ENCODE results near the gene MYOM1. TPM values are rescaled to one million over a fixed set of nuclear protein-coding genes. Genes with fewer than 3 reads are reported as not detected.

MYOM1 gene
- polyA plus RNA-seq (2012; ENCODE audit: insufficient read length, low read depth): not detected

- TF ChIP-seq POLR2AphosphoS5 (IDR thresholded peaks at IDR 0.05; ENCODE audit: low read depth, low read length) (no peak), FOXP2 (optimal IDR thresholded peaks at IDR 0.05; ENCODE audit: borderline replicate concordance, extremely low read depth, extremely low read length, insufficient read depth) (no peak), SIN3A (IDR thresholded peaks at IDR 0.05; ENCODE audit: borderline replicate concordance, insufficient read depth, low read length) (no peak), TAF1 (IDR thresholded peaks at IDR 0.05; ENCODE audit: borderline replicate concordance, insufficient read depth, low read length) (no peak), REST (IDR thresholded peaks at IDR 0.05; ENCODE audit: insufficient read depth in 1 of 2, low read depth in 2 of 2, low read length in 2 of 2) (no peak)
Measured at GRCh38 chr18:3219631-3220335, at the start of gene MYOM1. Gene MYOM1 (minus strand): TSS chr18:3219968. CDS start chr18:3215223, 4,745 bp downstream.

GRCh38 chr18:3269241-3269913 is 49.6 kb upstream of the MYOM1 start:
- TF ChIP-seq TAF1 (IDR thresholded peaks at IDR 0.05; ENCODE audit: borderline replicate concordance, insufficient read depth, low read length): no peak

GRCh38 chr18:3268306-3268705 is 48.5 kb upstream of the MYOM1 start:
- no peak for TF ChIP-seq TAF1 (IDR thresholded peaks at IDR 0.05; ENCODE audit: borderline replicate concordance, insufficient read depth, low read length)
- TF ChIP-seq SIN3A (IDR thresholded peaks at IDR 0.05; ENCODE audit: borderline replicate concordance, insufficient read depth, low read length): no peak
- no peak for TF ChIP-seq POLR2AphosphoS5 (IDR thresholded peaks at IDR 0.05; ENCODE audit: low read depth, low read length)
- no peak for TF ChIP-seq FOXP2 (optimal IDR thresholded peaks at IDR 0.05; ENCODE audit: borderline replicate concordance, extremely low read depth, extremely low read length, insufficient read depth)
- TF ChIP-seq REST (IDR thresholded peaks at IDR 0.05; ENCODE audit: insufficient read depth in 1 of 2, low read depth in 2 of 2, low read length in 2 of 2): no peak

GRCh38 chr18:3266062-3266608 is 46.4 kb upstream of the MYOM1 start:
- TF ChIP-seq SIN3A (IDR thresholded peaks at IDR 0.05; ENCODE audit: borderline replicate concordance, insufficient read depth, low read length): no peak
- TF ChIP-seq REST (IDR thresholded peaks at IDR 0.05; ENCODE audit: insufficient read depth in 1 of 2, low read depth in 2 of 2, low read length in 2 of 2): no peak
- TF ChIP-seq FOXP2 (optimal IDR thresholded peaks at IDR 0.05; ENCODE audit: borderline replicate concordance, extremely low read depth, extremely low read length, insufficient read depth): no peak
- TF ChIP-seq TAF1 (IDR thresholded peaks at IDR 0.05; ENCODE audit: borderline replicate concordance, insufficient read depth, low read length): no peak
- TF ChIP-seq POLR2AphosphoS5 (IDR thresholded peaks at IDR 0.05; ENCODE audit: low read depth, low read length): no peak

- TF ChIP-seq TAF1 (IDR thresholded peaks at IDR 0.05; ENCODE audit: borderline replicate concordance, insufficient read depth, low read length) (no peak), SIN3A (IDR thresholded peaks at IDR 0.05; ENCODE audit: borderline replicate concordance, insufficient read depth, low read length) (no peak), FOXP2 (optimal IDR thresholded peaks at IDR 0.05; ENCODE audit: borderline replicate concordance, extremely low read depth, extremely low read length, insufficient read depth) (no peak), REST (IDR thresholded peaks at IDR 0.05; ENCODE audit: insufficient read depth in 1 of 2, low read depth in 2 of 2, low read length in 2 of 2) (peak; percentile 69 to 92; a peak in 3 of 4 replicates)
Measured at GRCh38 chr18:3265564-3266033, 45.8 kb upstream of the MYOM1 start.
